HepG2 (cell line): ENCODE results near the gene OSTF1. TPM values are rescaled to one million over a fixed set of nuclear protein-coding genes. Genes with fewer than 3 reads are reported as not detected.

Source experiments
- ADNP ChIP-seq: sonication (generic); formaldehyde crosslinking; IDR thresholded peaks from 2 replicates; pipeline ENCODE4 v1.4.0; 2020; ENCODE audit warnings: missing genetic modification reagents
- AKNA ChIP-seq: sonication (generic); formaldehyde crosslinking; IDR thresholded peaks from 2 replicates; pipeline ENCODE4 v1.4.0; 2020; ENCODE audit warnings: missing genetic modification reagents, borderline replicate concordance
- CBX5 ChIP-seq: sonication (generic); formaldehyde crosslinking; IDR thresholded peaks from 2 replicates; pipeline ENCODE4 v1.4.0; 2020; ENCODE audit warnings: missing genetic modification reagents, borderline replicate concordance
- EZH2 ChIP-seq: conservative IDR thresholded peaks from 2 replicates; pipeline ENCODE4 v1.6.1; 2012; ENCODE audit warnings: mild to moderate bottlenecking, low read depth, low read length, moderate library complexity
- HOXA3 ChIP-seq: sonication (generic); formaldehyde crosslinking; IDR thresholded peaks from 2 replicates; pipeline ENCODE4 v1.5.0; 2020; ENCODE audit warnings: missing genetic modification reagents
- KLF13 ChIP-seq: sonication (generic); formaldehyde crosslinking; IDR thresholded peaks from 2 replicates; pipeline ENCODE4 v1.4.0; 2020; ENCODE audit warnings: mild to moderate bottlenecking, missing genetic modification reagents
- LBX2 ChIP-seq: sonication (generic); formaldehyde crosslinking; IDR thresholded peaks from 2 replicates; pipeline ENCODE4 v1.5.0; 2020; ENCODE audit warnings: missing genetic modification reagents, mild to moderate bottlenecking, borderline replicate concordance
- MLLT10 ChIP-seq: sonication (generic); formaldehyde crosslinking; IDR thresholded peaks from 2 replicates; pipeline ENCODE4 v1.4.0; 2020; ENCODE audit warnings: missing genetic modification reagents
- ZBTB42 ChIP-seq: sonication (generic); formaldehyde crosslinking; IDR thresholded peaks from 2 replicates; pipeline ENCODE4 v1.5.0; 2020; ENCODE audit warnings: mild to moderate bottlenecking, missing genetic modification reagents
- ZHX2 ChIP-seq, 2 experiments: sonication (generic) in 1 of 2; formaldehyde crosslinking in 1 of 2; IDR thresholded peaks; 2 replicates each; pipeline versions ENCODE4 v1.6.1 to v1.9.0; 2014 to 2022; ENCODE audit warnings: antibody characterized with exemption in 1 of 2, borderline replicate concordance in 1 of 2, inconsistent platforms in 1 of 2, low read depth in 1 of 2, missing genetic modification reagents in 1 of 2
- ZMAT5 ChIP-seq: sonication (generic); formaldehyde crosslinking; IDR thresholded peaks from 2 replicates; pipeline ENCODE4 v1.5.0; 2020; ENCODE audit warnings: mild to moderate bottlenecking, low read depth, missing genetic modification reagents, borderline replicate concordance
- ZNF292 ChIP-seq: sonication (generic); formaldehyde crosslinking; IDR thresholded peaks from 2 replicates; pipeline ENCODE4 v1.8.1; 2022; ENCODE audit warnings: mild to moderate bottlenecking, low read depth, missing genetic modification reagents, borderline replicate concordance
- ZSCAN21 ChIP-seq: sonication (generic); formaldehyde crosslinking; IDR thresholded peaks from 2 replicates; pipeline ENCODE4 v1.8.0; 2022; ENCODE audit warnings: mild to moderate bottlenecking, missing genetic modification reagents, moderate library complexity, borderline replicate concordance
- polyA plus RNA-seq, 8 experiments: library from polyadenylated mRNA; depleted of rRNA in 3 of 8; stranded (reverse) in 7 of 8; unstranded in 1 of 8; fragments of >200 nt; fragmentation: Illumina TruSeq in 4 of 8; extraction: Trizol in 4 of 8; gene quantifications; 2 replicates each; pipeline versions ENCODE4 v1.2.1 to v1.2.3, GENCODE V29; 2011 to 2016; ENCODE audit warnings: low read depth in 4 of 8, missing spikeins in 1 of 8, mixed read lengths in 1 of 8; ENCODE audit not compliant: insufficient read depth in 1 of 8
- total RNA-seq, 5 experiments: library from RNA; depleted of rRNA; stranded (reverse); fragments of >200 nt; fragmentation: Illumina TruSeq; extraction: Trizol; gene quantifications; 2 replicates each; pipeline ENCODE4 v1.2.3, GENCODE V29; 2016; ENCODE audit warnings: low read depth in 1 of 5

Gene OSTF1
- total and polyA plus RNA-seq, 2 of the 13 experiments (the other 11 are each of a cell fraction or from before 2014, with no cell fraction given), result 16.8 to 39.0 TPM

- TF ChIP-seq ZBTB42 (CRISPR knock-in tag), result no peak
- TF ChIP-seq HOXA3 (CRISPR knock-in tag), result no peak
- TF ChIP-seq AKNA, result no peak
- 0 out of 2 replicates have a peak, but pooled peaks have one; percentile 44 for TF ChIP-seq ADNP (CRISPR knock-in tag)
- no peak for TF ChIP-seq EZH2
- peak; percentile 9; the same call in 1 of the 2 replicates for TF ChIP-seq CBX5 (CRISPR knock-in tag)
- no peak for TF ChIP-seq MLLT10
- TF ChIP-seq LBX2, result no peak
- TF ChIP-seq ZNF292, result peak; percentile 75
- TF ChIP-seq ZHX2 (IDR thresholded peaks at IDR 0.05; ENCODE audit: low read depth), result no peak
- TF ChIP-seq ZHX2 (CRISPR knock-in tag; IDR thresholded peaks at IDR 0.05; ENCODE audit: borderline replicate concordance), result 0 out of 2 replicates have a peak, but pooled peaks have one; percentile 15
- no peak for TF ChIP-seq KLF13
- TF ChIP-seq ZSCAN21 (CRISPR knock-in tag), result 0 out of 2 replicates have a peak, but pooled peaks have one; percentile 31
- TF ChIP-seq ZMAT5 (CRISPR knock-in tag), result no peak
Measured at GRCh38 chr9:75087824-75088645, at the start of gene OSTF1, which contains the start of gene NMRK1 (continued).
